Endodermal cell (in vitro differentiated cells): ENCODE data around the gene LSM12. TPM values are rescaled to one million over a fixed set of nuclear protein-coding genes. Genes with fewer than 3 reads are reported as not detected.
A peak's percentile ranks its signal among the peaks of the same experiment; 100 is the strongest.

Source experiments
- DNase-seq: peaks from one replicate; pipeline ENCODE4 v3.0.0-alpha.2; 2017
- H3K27ac ChIP-seq: 2 replicates; pipeline ENCODE4 v1.5.1; 2013; ENCODE audit warnings: mild to moderate bottlenecking, low read depth, low read length, moderate library complexity
- H3K27me3 ChIP-seq: 2 replicates; pipeline ENCODE4 v1.6.1; 2013; ENCODE audit warnings: mild to moderate bottlenecking, low read length, moderate library complexity; ENCODE audit not compliant: insufficient read depth, control insufficient read depth, poor library complexity, severe bottlenecking
- H3K36me3 ChIP-seq: 2 replicates; pipeline ENCODE4 v1.7.0; 2013; ENCODE audit warnings: mild to moderate bottlenecking, low read length, moderate library complexity; ENCODE audit not compliant: control insufficient read depth, insufficient read depth
- H3K4me1 ChIP-seq: one replicate; pipeline ENCODE4 v1.7.0; 2013; ENCODE audit warnings: low read length; ENCODE audit not compliant: control insufficient read depth, insufficient read depth
- H3K4me3 ChIP-seq: 2 replicates; pipeline ENCODE4 v1.5.1; 2013; ENCODE audit warnings: mild to moderate bottlenecking, low read length, moderate library complexity
- H3K9ac ChIP-seq: 2 replicates; pipeline ENCODE4 v1.6.1; 2013; ENCODE audit warnings: mild to moderate bottlenecking, low read length, moderate library complexity; ENCODE audit not compliant: poor library complexity, severe bottlenecking; ENCODE audit errors: extremely low read depth
- H3K9me3 ChIP-seq: 2 replicates; pipeline ENCODE4 v1.6.1; 2013; ENCODE audit warnings: mild to moderate bottlenecking, low read length, moderate library complexity; ENCODE audit not compliant: control insufficient read depth
- H3K27ac Mint-ChIP-seq: 2 replicates; pipeline ENCODE4 v1.8.0; 2020; ENCODE audit warnings: mixed read lengths
- H3K27me3 Mint-ChIP-seq: 2 replicates; pipeline ENCODE4 v1.8.0; 2021; ENCODE audit warnings: mild to moderate bottlenecking, mixed read lengths; ENCODE audit not compliant: insufficient read depth
- H3K36me3 Mint-ChIP-seq: 2 replicates; pipeline ENCODE4 v1.8.0; 2020; ENCODE audit warnings: low read depth, mixed read lengths
- H3K4me1 Mint-ChIP-seq: 2 replicates; pipeline ENCODE4 v1.8.0; 2020; ENCODE audit warnings: mixed read lengths
- H3K4me3 Mint-ChIP-seq: 2 replicates; pipeline ENCODE4 v1.8.0; 2020; ENCODE audit warnings: mild to moderate bottlenecking, moderate library complexity, mixed read lengths
- H3K9me3 Mint-ChIP-seq: 2 replicates; pipeline ENCODE4 v1.8.0; 2020; ENCODE audit warnings: mild to moderate bottlenecking, mixed read lengths
- CTCF ChIP-seq: fragments of 200-600 bp; sonication (generic); conservative IDR thresholded peaks from 2 replicates; pipeline ENCODE4 v1.5.0; 2021; ENCODE audit warnings: antibody characterized with exemption, mild to moderate bottlenecking
- WGBS, 2 experiments: methylation state at CpG; one replicate each; pipeline versions ENCODE4 v1.1.5 to v1.1.7; 2013; ENCODE audit warnings: missing lambda C conversion rate in 2 of 2, mixed read lengths in 1 of 2; ENCODE audit not compliant: insufficient coverage in 1 of 2, insufficient read length in 1 of 2; 5-methylcytosine and 5-hydroxymethylcytosine counted together
- total RNA-seq, 2 donors: library from RNA; stranded (reverse); fragmentation: NEBNext Ultra II Directional in 1 of 2; extraction: Animal tissue kit (Norgen Biotek cat#: 25700) in 1 of 2; gene quantifications; 2 replicates in 1 of 2; 3 replicates in 1 of 2; pipeline ENCODE4 v1.2.1, GENCODE V29; 2021

The LSM12 gene
- total RNA-seq, 2 donors from 2014 or later: 97.7 to 102 TPM

- Histone ChIP-seq H3K27ac (no peak overlapping the region), H3K9ac (no peak overlapping the region), H3K4me1 (peaks cover 10% of the 10 kb centered on the region), H3K4me3 (no peak overlapping the region), H3K27me3 (no peaks in the 10 kb centered on the region), H3K9me3 (no peaks in the 10 kb centered on the region), H3K36me3 (peaks cover 23% of the 10 kb centered on the region)
- no peaks in the 10 kb centered on the region for H3K27me3 Mint-ChIP-seq
- no peak overlapping the region for H3K27ac Mint-ChIP-seq
- H3K9me3 Mint-ChIP-seq: no peaks in the 10 kb centered on the region
- H3K36me3 Mint-ChIP-seq: peaks cover 13% of the 10 kb centered on the region
- 73 to 90% methylated on average over 3 to 10 of the region's 10 CpGs for WGBS, 2 experiments
- no peak for TF ChIP-seq CTCF
- no peak for DNase-seq
- no peak overlapping the region for H3K4me3 Mint-ChIP-seq
- peaks cover 12% of the 10 kb centered on the region for H3K4me1 Mint-ChIP-seq
Observed at GRCh38 chr17:44110011-44110686, 43.7 kb upstream of the LSM12 start.

GRCh38 chr17:44109312-44109630, 42.8 kb upstream of the LSM12 start:
- no peak overlapping the region for H3K27ac Mint-ChIP-seq
- H3K36me3 Mint-ChIP-seq: peaks cover 13% of the 10 kb centered on the region
- no peak for DNase-seq
- peaks cover 10% of the 10 kb centered on the region for H3K4me1 ChIP-seq
- peaks cover 23% of the 10 kb centered on the region for H3K36me3 ChIP-seq
- no peak for TF ChIP-seq CTCF
- no peaks in the 10 kb centered on the region for H3K27me3 ChIP-seq
- H3K4me1 Mint-ChIP-seq: peaks cover 12% of the 10 kb centered on the region
- H3K9ac ChIP-seq: no peak overlapping the region
- H3K27me3 Mint-ChIP-seq: no peaks in the 10 kb centered on the region
- H3K27ac ChIP-seq: no peak overlapping the region
- H3K9me3 Mint-ChIP-seq: no peaks in the 10 kb centered on the region
- no peak overlapping the region for H3K4me3 Mint-ChIP-seq
- H3K9me3 ChIP-seq: no peaks in the 10 kb centered on the region
- WGBS, 2 experiments: 50 to 66% methylated on average over 2 to 4 of the region's 4 CpGs
- no peak overlapping the region for H3K4me3 ChIP-seq

GRCh38 chr17:44108440-44109311, 42.2 kb upstream of the LSM12 start:
- peak; percentile 72 for DNase-seq
- peaks cover 8% of the 10 kb centered on the region for H3K36me3 Mint-ChIP-seq
- Histone ChIP-seq H3K4me3 (no peak overlapping the region), H3K27ac (no peak overlapping the region), H3K9ac (no peak overlapping the region), H3K27me3 (no peaks in the 10 kb centered on the region), H3K9me3 (no peaks in the 10 kb centered on the region), H3K36me3 (peaks cover 17% of the 10 kb centered on the region), H3K4me1 (peaks cover 10% of the 10 kb centered on the region)
- no peak overlapping the region for H3K4me3 Mint-ChIP-seq
- 74 to 87% methylated on average over 7 to 16 of the region's 16 CpGs for WGBS, 2 experiments
- TF ChIP-seq CTCF: no peak
- peaks cover 12% of the 10 kb centered on the region for H3K4me1 Mint-ChIP-seq
- H3K9me3 Mint-ChIP-seq: no peaks in the 10 kb centered on the region
- H3K27ac Mint-ChIP-seq: peak overlapping the region; percentile 64
- no peaks in the 10 kb centered on the region for H3K27me3 Mint-ChIP-seq
